Activated T-helper 17 cell treated with anti-CD3 and anti-CD28 coated beads, Interleukin-2, amount 50 U/mL, for 72 hours (primary cell): ENCODE data around the gene ADAMTS2. TPM values are rescaled to one million over a fixed set of nuclear protein-coding genes. Genes with fewer than 3 reads are reported as not detected.
A peak's percentile ranks its signal among the peaks of the same experiment; 100 is the strongest.

Source experiments
- ATAC-seq: fragments of 150-1000 bp; cut with Tn5 transposase; replicated peaks from 2 replicates; pipeline ENCODE4 v1.10.0; 2021; ENCODE audit warnings: mild to moderate bottlenecking, moderate library complexity
- H3K27ac Mint-ChIP-seq: one replicate; pipeline ENCODE4 v1.8.0; 2022; ENCODE audit warnings: mixed read lengths
- H3K27me3 Mint-ChIP-seq: one replicate; pipeline ENCODE4 v1.8.0; 2022; ENCODE audit warnings: mixed read lengths
- H3K36me3 Mint-ChIP-seq: one replicate; pipeline ENCODE4 v1.8.0; 2022; ENCODE audit warnings: low read depth, mild to moderate bottlenecking, mixed read lengths
- H3K4me1 Mint-ChIP-seq: one replicate; pipeline ENCODE4 v1.8.0; 2022; ENCODE audit warnings: mixed read lengths
- H3K4me3 Mint-ChIP-seq: one replicate; pipeline ENCODE4 v1.8.0; 2022; ENCODE audit warnings: mild to moderate bottlenecking, mixed read lengths
- H3K9me3 Mint-ChIP-seq: one replicate; pipeline ENCODE4 v1.8.0; 2022; ENCODE audit warnings: mixed read lengths
- total RNA-seq, 2 donors: library from RNA; stranded (reverse); gene quantifications; one replicate each; pipeline ENCODE4 v1.2.3, GENCODE V29; 2022

The ADAMTS2 gene
- total RNA-seq, 2 donors from 2014 or later, result not detected

GRCh38 chr5:179160584-179160983 lies 184.7 kb downstream of the ADAMTS2 start:
- H3K4me3 Mint-ChIP-seq, result no peak overlapping the region
- H3K27ac Mint-ChIP-seq, result no peak overlapping the region
- H3K4me1 Mint-ChIP-seq, result no peaks in the 10 kb centered on the region
- H3K36me3 Mint-ChIP-seq, result no peaks in the 10 kb centered on the region
- H3K27me3 Mint-ChIP-seq, result peaks cover 3% of the 10 kb centered on the region
- peak; percentile 59 for ATAC-seq
- H3K9me3 Mint-ChIP-seq, result peaks cover 3% of the 10 kb centered on the region

GRCh38 chr5:179158556-179158955 lies 186.7 kb downstream of the ADAMTS2 start:
- no peak overlapping the region for H3K27ac Mint-ChIP-seq
- no peak for ATAC-seq
- H3K4me1 Mint-ChIP-seq, result no peaks in the 10 kb centered on the region
- H3K9me3 Mint-ChIP-seq, result peaks cover 3% of the 10 kb centered on the region
- no peaks in the 10 kb centered on the region for H3K36me3 Mint-ChIP-seq
- H3K4me3 Mint-ChIP-seq, result no peak overlapping the region
- peaks cover 3% of the 10 kb centered on the region for H3K27me3 Mint-ChIP-seq

- ATAC-seq, result no peak
- peaks cover 3% of the 10 kb centered on the region for H3K27me3 Mint-ChIP-seq
- no peaks in the 10 kb centered on the region for H3K36me3 Mint-ChIP-seq
- no peak overlapping the region for H3K27ac Mint-ChIP-seq
- no peak overlapping the region for H3K4me3 Mint-ChIP-seq
- H3K9me3 Mint-ChIP-seq, result no peaks in the 10 kb centered on the region
- no peaks in the 10 kb centered on the region for H3K4me1 Mint-ChIP-seq
These were observed 190.0 kb downstream of the ADAMTS2 start for GRCh38 chr5:179154991-179155955.

- ATAC-seq, result no peak
- peaks cover 3% of the 10 kb centered on the region for H3K27me3 Mint-ChIP-seq
- no peaks in the 10 kb centered on the region for H3K36me3 Mint-ChIP-seq
- H3K4me1 Mint-ChIP-seq, result no peaks in the 10 kb centered on the region
- H3K9me3 Mint-ChIP-seq, result no peaks in the 10 kb centered on the region
- H3K4me3 Mint-ChIP-seq, result no peak overlapping the region
- H3K27ac Mint-ChIP-seq, result no peak overlapping the region
These were observed 190.8 kb downstream of the ADAMTS2 start for GRCh38 chr5:179154346-179154990.

GRCh38 chr5:179153921-179154345 lies 191.3 kb downstream of the ADAMTS2 start:
- peaks cover 3% of the 10 kb centered on the region for H3K27me3 Mint-ChIP-seq
- H3K4me1 Mint-ChIP-seq, result no peaks in the 10 kb centered on the region
- H3K27ac Mint-ChIP-seq, result no peak overlapping the region
- H3K9me3 Mint-ChIP-seq, result no peaks in the 10 kb centered on the region
- no peak overlapping the region for H3K4me3 Mint-ChIP-seq
- no peak for ATAC-seq
- no peaks in the 10 kb centered on the region for H3K36me3 Mint-ChIP-seq

GRCh38 chr5:179153341-179153901 lies 191.8 kb downstream of the ADAMTS2 start:
- Mint-ChIP-seq H3K4me1 (no peaks in the 10 kb centered on the region), H3K27me3 (peaks cover 3% of the 10 kb centered on the region), H3K36me3 (no peaks in the 10 kb centered on the region), H3K9me3 (no peaks in the 10 kb centered on the region), H3K4me3 (no peak overlapping the region), H3K27ac (no peak overlapping the region)
- no peak for ATAC-seq

GRCh38 chr5:179152941-179153340 lies 192.3 kb downstream of the ADAMTS2 start:
- H3K4me1 Mint-ChIP-seq, result no peaks in the 10 kb centered on the region

GRCh38 chr5:179152144-179152895 lies 192.9 kb downstream of the ADAMTS2 start:
- Mint-ChIP-seq H3K27ac (no peak overlapping the region), H3K36me3 (no peaks in the 10 kb centered on the region), H3K27me3 (no peaks in the 10 kb centered on the region), H3K4me1 (no peaks in the 10 kb centered on the region), H3K9me3 (no peaks in the 10 kb centered on the region), H3K4me3 (no peak overlapping the region)
- ATAC-seq, result no peak

More at GRCh38 chr5:179152941-179153340, 192.3 kb downstream of the ADAMTS2 start:
- Mint-ChIP-seq H3K4me3 (no peak overlapping the region), H3K36me3 (no peaks in the 10 kb centered on the region), H3K9me3 (no peaks in the 10 kb centered on the region), H3K27me3 (no peaks in the 10 kb centered on the region), H3K27ac (no peak overlapping the region)
- no peak for ATAC-seq

- Mint-ChIP-seq H3K27me3 (no peaks in the 10 kb centered on the region), H3K36me3 (no peaks in the 10 kb centered on the region), H3K9me3 (no peaks in the 10 kb centered on the region), H3K4me1 (no peaks in the 10 kb centered on the region), H3K27ac (no peak overlapping the region), H3K4me3 (no peak overlapping the region)
- ATAC-seq, result no peak
These were observed 193.8 kb downstream of the ADAMTS2 start for GRCh38 chr5:179151286-179152118.

- Mint-ChIP-seq H3K4me3 (no peak overlapping the region), H3K9me3 (no peaks in the 10 kb centered on the region), H3K27me3 (no peaks in the 10 kb centered on the region), H3K27ac (no peak overlapping the region), H3K36me3 (no peaks in the 10 kb centered on the region), H3K4me1 (no peaks in the 10 kb centered on the region)
- no peak for ATAC-seq
These were observed 195.2 kb downstream of the ADAMTS2 start for GRCh38 chr5:179150011-179150410.

- H3K27ac Mint-ChIP-seq, result no peak overlapping the region
- no peaks in the 10 kb centered on the region for H3K9me3 Mint-ChIP-seq
- no peaks in the 10 kb centered on the region for H3K36me3 Mint-ChIP-seq
- ATAC-seq, result no peak
- no peaks in the 10 kb centered on the region for H3K4me1 Mint-ChIP-seq
- no peaks in the 10 kb centered on the region for H3K27me3 Mint-ChIP-seq
- no peak overlapping the region for H3K4me3 Mint-ChIP-seq
These were observed 196.0 kb downstream of the ADAMTS2 start for GRCh38 chr5:179149278-179149677.

- ATAC-seq, result no peak
- H3K27me3 Mint-ChIP-seq, result no peaks in the 10 kb centered on the region
- no peaks in the 10 kb centered on the region for H3K4me1 Mint-ChIP-seq
- no peak overlapping the region for H3K4me3 Mint-ChIP-seq
- H3K9me3 Mint-ChIP-seq, result no peaks in the 10 kb centered on the region
- H3K27ac Mint-ChIP-seq, result no peak overlapping the region
- H3K36me3 Mint-ChIP-seq, result no peaks in the 10 kb centered on the region
These were observed 196.5 kb downstream of the ADAMTS2 start for GRCh38 chr5:179148703-179149170.

- Mint-ChIP-seq H3K4me3 (no peak overlapping the region), H3K27me3 (no peaks in the 10 kb centered on the region), H3K9me3 (no peaks in the 10 kb centered on the region), H3K4me1 (no peaks in the 10 kb centered on the region), H3K36me3 (no peaks in the 10 kb centered on the region), H3K27ac (no peak overlapping the region)
- ATAC-seq, result no peak
These were observed 197.1 kb downstream of the ADAMTS2 start for GRCh38 chr5:179147991-179148702.
